ENCODE results near the gene LRPAP1. TPM values are rescaled to one million over a fixed set of nuclear protein-coding genes. Genes with fewer than 3 reads are reported as not detected.

Gene LRPAP1
- polyA plus RNA-seq, 1 donor (not counting 4 experiments of a cell fraction or from before 2014, with no cell fraction given), result 121 TPM

DNA sequence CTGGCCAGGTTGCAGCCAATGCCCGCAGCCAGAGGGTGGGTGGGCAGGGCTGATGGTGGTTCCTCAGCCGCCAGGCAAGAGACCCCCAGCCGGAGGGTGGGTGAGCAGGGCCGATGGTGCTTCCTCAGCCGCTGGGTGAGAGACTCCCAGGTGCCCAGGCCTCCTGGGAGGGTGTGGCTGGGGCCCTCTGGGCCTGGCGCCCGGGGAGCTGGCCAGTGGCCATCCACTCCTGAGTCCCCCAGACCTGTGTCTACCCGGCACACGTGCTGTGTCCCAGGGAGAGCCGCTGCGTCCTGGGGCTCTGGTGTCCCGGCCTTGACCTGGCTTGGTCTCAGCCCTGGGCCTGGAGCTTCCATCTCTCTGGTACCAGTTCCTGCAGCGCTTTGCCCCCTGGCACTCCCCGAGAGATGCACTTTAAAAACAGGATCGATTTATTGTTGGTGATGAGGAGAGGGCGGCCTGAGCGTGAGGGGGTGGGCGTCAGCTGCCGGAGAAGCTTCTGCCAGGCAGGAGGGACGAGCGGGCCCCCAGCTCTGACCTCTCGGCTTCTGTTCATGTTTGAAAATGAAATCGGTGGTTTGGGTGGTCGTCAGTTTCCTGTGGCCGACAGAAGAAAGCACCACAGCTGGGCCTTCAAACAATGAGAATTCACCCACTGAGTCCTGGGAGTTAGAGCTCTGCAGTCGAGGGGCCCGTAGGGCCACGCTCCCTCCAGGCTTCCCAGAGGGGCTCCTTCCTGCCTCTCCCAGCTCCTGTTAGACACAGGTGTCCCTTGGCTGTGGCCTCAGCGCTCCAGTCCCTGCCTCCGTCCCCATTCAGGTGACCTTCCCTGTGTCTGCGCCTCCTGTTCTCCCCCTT is 62.6 kb downstream of the LRPAP1 start:
- FAIRE-seq (no peak), DNase-seq (ENCODE audit: low read depth, low spot score) (no peak)
- Histone ChIP-seq H4K20me1 (ENCODE audit: control insufficient read depth, extremely low read depth, insufficient read depth, low read length) (no peaks in the 10 kb centered on the region), H3K4me2 (ENCODE audit: control insufficient read depth, extremely low read depth, insufficient read depth, low read depth, low read length) (no peak overlapping the region), H3K9me3 (ENCODE audit: control insufficient read depth, low read depth, low read length) (no peaks in the 10 kb centered on the region), H3K4me1 (ENCODE audit: control insufficient read depth, extremely low read depth, insufficient read depth, low read length) (peaks cover 7% of the 10 kb centered on the region), H3K27me3 (ENCODE audit: control insufficient read depth, extremely low read depth, insufficient read depth, low read length) (peaks cover 76% of the 10 kb centered on the region), H2AFZ (ENCODE audit: control insufficient read depth, low read length) (no peak overlapping the region), H3K4me3 (ENCODE audit: control insufficient read depth in 2 of 3, extremely low read depth in 1 of 3, insufficient read depth in 2 of 3, low read depth in 1 of 3, low read length in 3 of 3) (no peak overlapping the region), H3K9me1 (ENCODE audit: control insufficient read depth, extremely low read depth, insufficient read depth, low read length) (no peaks in the 10 kb centered on the region), H3K9ac (ENCODE audit: control insufficient read depth, extremely low read depth, insufficient read depth, low read length) (no peak overlapping the region), H3K27ac (ENCODE audit: control insufficient read depth, insufficient read depth, low read length) (no peak overlapping the region), H3K79me2 (ENCODE audit: control insufficient read depth, insufficient read depth, low read length) (no peaks in the 10 kb centered on the region), H3K36me3 (ENCODE audit: control insufficient read depth in 2 of 2, extremely low read depth in 1 of 2, insufficient read depth in 2 of 2, low read length in 2 of 2) (no peaks in the 10 kb centered on the region)
- TF ChIP-seq, protein P1, sequence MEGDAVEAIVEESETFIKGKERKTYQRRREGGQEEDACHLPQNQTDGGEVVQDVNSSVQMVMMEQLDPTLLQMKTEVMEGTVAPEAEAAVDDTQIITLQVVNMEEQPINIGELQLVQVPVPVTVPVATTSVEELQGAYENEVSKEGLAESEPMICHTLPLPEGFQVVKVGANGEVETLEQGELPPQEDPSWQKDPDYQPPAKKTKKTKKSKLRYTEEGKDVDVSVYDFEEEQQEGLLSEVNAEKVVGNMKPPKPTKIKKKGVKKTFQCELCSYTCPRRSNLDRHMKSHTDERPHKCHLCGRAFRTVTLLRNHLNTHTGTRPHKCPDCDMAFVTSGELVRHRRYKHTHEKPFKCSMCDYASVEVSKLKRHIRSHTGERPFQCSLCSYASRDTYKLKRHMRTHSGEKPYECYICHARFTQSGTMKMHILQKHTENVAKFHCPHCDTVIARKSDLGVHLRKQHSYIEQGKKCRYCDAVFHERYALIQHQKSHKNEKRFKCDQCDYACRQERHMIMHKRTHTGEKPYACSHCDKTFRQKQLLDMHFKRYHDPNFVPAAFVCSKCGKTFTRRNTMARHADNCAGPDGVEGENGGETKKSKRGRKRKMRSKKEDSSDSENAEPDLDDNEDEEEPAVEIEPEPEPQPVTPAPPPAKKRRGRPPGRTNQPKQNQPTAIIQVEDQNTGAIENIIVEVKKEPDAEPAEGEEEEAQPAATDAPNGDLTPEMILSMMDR (optimal IDR thresholded peaks at IDR 0.05 in 1 of 3, IDR thresholded peaks at IDR 0.05 in 1 of 3, conservative IDR thresholded peaks at IDR 0.05 in 1 of 3; ENCODE audit: extremely low read depth in 1 of 3, insufficient read depth in 2 of 3, low read length in 3 of 3), result no peak
- TF ChIP-seq EZH2 (IDR thresholded peaks at IDR 0.05; ENCODE audit: low read length), result no peak
- dilution Hi-C loops (cut with MboI; ENCODE audit: extremely low pct_ligation_motif_present, low sequenced_read_pairs), result no loop called here

DNA sequence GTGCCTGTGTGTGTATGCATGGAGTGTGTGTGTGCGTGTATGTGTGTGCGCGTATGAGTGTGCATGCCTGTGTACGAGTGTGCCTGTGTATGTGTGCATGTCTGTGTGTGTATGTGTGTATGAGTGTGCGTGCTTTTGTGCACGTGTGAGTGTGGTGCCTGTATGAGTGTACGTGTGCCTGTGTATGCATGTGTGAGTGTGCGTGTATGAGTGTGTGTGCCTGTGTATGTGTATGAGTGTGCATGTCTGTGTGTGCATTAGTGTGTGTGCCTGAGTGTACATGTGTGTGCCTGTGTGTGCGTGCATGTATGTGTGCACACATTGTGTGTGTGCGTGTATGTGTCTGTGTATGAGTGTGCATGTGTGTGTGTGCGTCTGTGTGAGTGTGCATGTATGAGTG is 63.4 kb downstream of the LRPAP1 start:
- no peak overlapping the region for H3K4me2 ChIP-seq (ENCODE audit: control insufficient read depth, extremely low read depth, insufficient read depth, low read depth, low read length)
- no peak overlapping the region for H3K4me3 ChIP-seq (ENCODE audit: control insufficient read depth in 2 of 3, extremely low read depth in 1 of 3, insufficient read depth in 2 of 3, low read depth in 1 of 3, low read length in 3 of 3)
- no peak overlapping the region for H2AFZ ChIP-seq (ENCODE audit: control insufficient read depth, low read length)
- TF ChIP-seq, protein P1 (optimal IDR thresholded peaks at IDR 0.05 in 1 of 3, IDR thresholded peaks at IDR 0.05 in 1 of 3, conservative IDR thresholded peaks at IDR 0.05 in 1 of 3; ENCODE audit: extremely low read depth in 1 of 3, insufficient read depth in 2 of 3, low read length in 3 of 3), result no peak
- TF ChIP-seq EZH2 (IDR thresholded peaks at IDR 0.05; ENCODE audit: low read length), result no peak
- no peaks in the 10 kb centered on the region for H3K36me3 ChIP-seq (ENCODE audit: control insufficient read depth in 2 of 2, extremely low read depth in 1 of 2, insufficient read depth in 2 of 2, low read length in 2 of 2)
- dilution Hi-C loops (cut with MboI; ENCODE audit: extremely low pct_ligation_motif_present, low sequenced_read_pairs), result no loop called here
- no peaks in the 10 kb centered on the region for H3K9me3 ChIP-seq (ENCODE audit: control insufficient read depth, low read depth, low read length)
- H3K27me3 ChIP-seq (ENCODE audit: control insufficient read depth, extremely low read depth, insufficient read depth, low read length), result peaks cover 78% of the 10 kb centered on the region
- H3K9ac ChIP-seq (ENCODE audit: control insufficient read depth, extremely low read depth, insufficient read depth, low read length), result no peak overlapping the region
- no peaks in the 10 kb centered on the region for H4K20me1 ChIP-seq (ENCODE audit: control insufficient read depth, extremely low read depth, insufficient read depth, low read length)
- H3K27ac ChIP-seq (ENCODE audit: control insufficient read depth, insufficient read depth, low read length), result no peak overlapping the region
- DNase-seq (ENCODE audit: low read depth, low spot score), result no peak
- no peaks in the 10 kb centered on the region for H3K9me1 ChIP-seq (ENCODE audit: control insufficient read depth, extremely low read depth, insufficient read depth, low read length)
- H3K79me2 ChIP-seq (ENCODE audit: control insufficient read depth, insufficient read depth, low read length), result no peaks in the 10 kb centered on the region
- FAIRE-seq, result peak; percentile 32
- peaks cover 7% of the 10 kb centered on the region for H3K4me1 ChIP-seq (ENCODE audit: control insufficient read depth, extremely low read depth, insufficient read depth, low read length)

All from keratinocyte (primary cell).